Ectodermal cell (in vitro differentiated cells): Measurements from ENCODE around the gene KBTBD4.
"Not testable (repeated sequence)": the region's sequence is repeated elsewhere in the genome, so short reads cannot be mapped to it uniquely, and the experiment has no call there.

Source experiments
- H3K27ac ChIP-seq: 2 replicates; pipeline ENCODE4 v1.7.0; 2013; ENCODE audit warnings: mild to moderate bottlenecking, low read depth, low read length; ENCODE audit not compliant: insufficient read depth, poor library complexity, severe bottlenecking
- H3K27me3 ChIP-seq: 2 replicates; pipeline ENCODE4 v1.7.0; 2013; ENCODE audit warnings: mild to moderate bottlenecking, low read length; ENCODE audit not compliant: insufficient read depth, control insufficient read depth, poor library complexity, severe bottlenecking
- H3K36me3 ChIP-seq: one replicate; pipeline ENCODE4 v1.7.0; 2013; ENCODE audit warnings: low read length; ENCODE audit not compliant: control insufficient read depth, insufficient read depth
- H3K4me1 ChIP-seq: one replicate; pipeline ENCODE4 v1.7.0; 2013; ENCODE audit warnings: low read length; ENCODE audit not compliant: control insufficient read depth, insufficient read depth
- H3K4me3 ChIP-seq: 2 replicates; pipeline ENCODE4 v1.7.0; 2013; ENCODE audit warnings: low read depth, low read length, control low read depth; ENCODE audit not compliant: insufficient read depth
- H3K9me3 ChIP-seq: 2 replicates; pipeline ENCODE4 v1.7.0; 2013; ENCODE audit warnings: mild to moderate bottlenecking, low read length, moderate library complexity; ENCODE audit not compliant: control insufficient read depth
- WGBS, 2 experiments: methylation state at CpG; one replicate each; pipeline ENCODE4 v1.1.7; 2013; ENCODE audit warnings: missing lambda C conversion rate in 2 of 2; 5-methylcytosine and 5-hydroxymethylcytosine counted together

The KBTBD4 gene

GRCh38 chr11:47562393-47562792 is 16.4 kb downstream of the KBTBD4 start:
- 94 to 98% methylated on average over 4 of the region's 4 CpGs for WGBS, 2 experiments

DNA sequence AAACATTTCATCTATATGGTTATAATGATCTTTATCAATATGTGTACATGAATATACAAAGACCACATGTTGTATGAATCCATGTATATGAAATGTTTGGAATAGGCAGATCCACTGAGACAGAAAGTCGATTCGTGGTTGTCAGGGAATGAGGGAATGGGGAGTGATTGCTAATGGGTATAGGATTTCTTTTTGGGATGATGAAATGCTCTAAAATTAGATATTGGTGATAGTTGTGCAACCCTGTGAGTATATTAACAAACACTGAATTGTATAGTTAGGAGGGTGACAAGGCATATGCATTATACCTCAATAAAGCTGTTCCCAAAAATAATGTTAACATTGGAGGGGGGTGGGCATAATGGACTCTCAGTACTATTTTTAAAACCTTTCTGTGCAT is 18.3 kb downstream of the KBTBD4 start:
- H3K27ac ChIP-seq = no peak overlapping the region
- H3K9me3 ChIP-seq = no peaks in the 10 kb centered on the region
- 95 to 98% methylated on average over 2 of the region's 2 CpGs for WGBS, 2 experiments
- no peaks in the 10 kb centered on the region for H3K27me3 ChIP-seq
- H3K4me1 ChIP-seq = no peaks in the 10 kb centered on the region
- no peak overlapping the region for H3K4me3 ChIP-seq
- no peaks in the 10 kb centered on the region for H3K36me3 ChIP-seq

More at GRCh38 chr11:47562393-47562792, 16.4 kb downstream of the KBTBD4 start:
- H3K4me3 ChIP-seq, H3K27ac ChIP-seq, H3K27me3 ChIP-seq, H3K9me3 ChIP-seq, H3K36me3 ChIP-seq, H3K4me1 ChIP-seq: not testable (repeated sequence)

- no peaks in the 10 kb centered on the region for H3K4me1 ChIP-seq
- no peaks in the 10 kb centered on the region for H3K36me3 ChIP-seq
- WGBS, 2 experiments = no CpG with 5 or more reads among the region's 1 CpG
- H3K27ac ChIP-seq = no peak overlapping the region
- H3K9me3 ChIP-seq = no peaks in the 10 kb centered on the region
- no peaks in the 10 kb centered on the region for H3K27me3 ChIP-seq
- H3K4me3 ChIP-seq = no peak overlapping the region
Measured at GRCh38 chr11:47558695-47559094, 20.1 kb downstream of the KBTBD4 start.

- H3K4me1 ChIP-seq, H3K4me3 ChIP-seq, H3K9me3 ChIP-seq, H3K27ac ChIP-seq, H3K36me3 ChIP-seq, H3K27me3 ChIP-seq: not testable (repeated sequence)
- 89 to 94% methylated on average over 12 of the region's 12 CpGs for WGBS, 2 experiments
Measured at GRCh38 chr11:47557004-47557403, 21.8 kb downstream of the KBTBD4 start.

DNA sequence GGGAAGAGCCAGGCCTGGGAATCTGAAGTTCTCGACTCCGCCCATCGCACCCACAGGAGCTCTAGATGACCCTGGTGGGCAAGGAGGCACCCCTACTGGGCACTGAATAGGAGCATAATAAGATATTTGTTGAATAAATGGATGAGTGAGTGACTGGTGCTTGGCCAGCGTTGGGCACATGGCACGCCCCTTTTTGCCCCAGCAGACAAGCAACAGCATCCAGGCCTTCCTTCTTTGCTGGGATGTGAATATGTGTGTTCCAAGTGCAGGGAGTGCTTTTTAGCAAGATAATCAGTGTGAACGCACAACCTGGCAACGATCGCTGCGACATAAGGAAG is 25.4 kb downstream of the KBTBD4 start:
- Histone ChIP-seq H3K27ac (peak overlapping the region; percentile 52), H3K36me3 (no peaks in the 10 kb centered on the region), H3K9me3 (no peaks in the 10 kb centered on the region), H3K4me1 (peaks cover 9% of the 10 kb centered on the region), H3K4me3 (peak overlapping the region; percentile 88), H3K27me3 (no peaks in the 10 kb centered on the region)
- WGBS, 2 experiments = 30 to 40% methylated on average over 9 of the region's 9 CpGs

GRCh38 chr11:47552566-47553405 is 26.0 kb downstream of the KBTBD4 start, which contains the start of gene CELF1:
Gene CELF1, minus strand, starts transcription at chr11:47553132. Its CDS starts 53,609 bp downstream, at chr11:47499523.
- 0% methylated on average over 89 of the region's 89 CpGs for WGBS, 2 experiments
- Histone ChIP-seq H3K4me1 (peaks cover 9% of the 10 kb centered on the region), H3K9me3 (no peaks in the 10 kb centered on the region), H3K27ac (peak within 1 kb of the TSS; percentile 52), H3K4me3 (peak within 1 kb of the TSS; percentile 88), H3K27me3 (no peaks in the 10 kb centered on the region), H3K36me3 (no peaks in the 10 kb centered on the region)

GRCh38 chr11:47552056-47552565 is 26.7 kb downstream of the KBTBD4 start:
- peak overlapping the region; percentile 52 for H3K27ac ChIP-seq
- no peaks in the 10 kb centered on the region for H3K9me3 ChIP-seq
- H3K4me1 ChIP-seq = peaks cover 9% of the 10 kb centered on the region
- no peaks in the 10 kb centered on the region for H3K27me3 ChIP-seq
- WGBS, 2 experiments = 1% methylated on average over 22 of the region's 22 CpGs
- no peaks in the 10 kb centered on the region for H3K36me3 ChIP-seq
- H3K4me3 ChIP-seq = peak overlapping the region; percentile 88

DNA sequence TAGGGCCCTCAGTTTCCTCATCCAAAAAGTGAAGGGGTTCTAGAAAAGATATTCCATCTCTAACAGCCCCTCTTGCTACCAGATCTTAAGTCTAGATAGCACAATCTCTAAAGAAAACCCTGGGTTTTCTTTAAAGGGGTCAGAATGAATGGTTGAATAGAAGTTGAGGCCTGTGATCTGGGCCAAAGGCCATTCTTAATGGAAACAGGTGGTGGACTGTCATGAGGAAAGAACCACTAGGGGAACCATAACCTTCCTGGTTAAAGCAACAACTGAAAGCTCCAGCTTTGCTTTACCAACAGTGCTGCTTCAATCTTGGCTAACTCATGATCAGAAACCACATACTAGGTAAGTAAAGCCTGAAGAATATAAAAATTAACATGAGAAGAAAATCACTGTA is 27.7 kb downstream of the KBTBD4 start:
- H3K4me3 ChIP-seq = peak overlapping the region; percentile 88

GRCh38 chr11:47550288-47551047 is 28.3 kb downstream of the KBTBD4 start:
- Histone ChIP-seq H3K4me1 (peaks cover 9% of the 10 kb centered on the region), H3K4me3 (no peak overlapping the region), H3K27ac (no peak overlapping the region), H3K27me3 (no peaks in the 10 kb centered on the region), H3K36me3 (no peaks in the 10 kb centered on the region), H3K9me3 (no peaks in the 10 kb centered on the region)
- 84 to 91% methylated on average over 8 to 9 of the region's 10 CpGs for WGBS, 2 experiments

More for the DNA sequence above, 27.7 kb downstream of the KBTBD4 start:
- Histone ChIP-seq H3K27ac (no peak overlapping the region), H3K27me3 (no peaks in the 10 kb centered on the region), H3K9me3 (no peaks in the 10 kb centered on the region), H3K36me3 (no peaks in the 10 kb centered on the region), H3K4me1 (peaks cover 9% of the 10 kb centered on the region)

GRCh38 chr11:47546274-47546673 is 32.5 kb downstream of the KBTBD4 start:
- H3K9me3 ChIP-seq = not testable (repeated sequence)

More at GRCh38 chr11:47546274-47546673, 32.5 kb downstream of the KBTBD4 start:
- H3K27me3 ChIP-seq, H3K36me3 ChIP-seq, H3K4me1 ChIP-seq, H3K4me3 ChIP-seq, H3K27ac ChIP-seq: not testable (repeated sequence)
- 95 to 97% methylated on average over 7 of the region's 7 CpGs for WGBS, 2 experiments
